ENCODE measurements around the gene NOL11.
A peak's percentile ranks its signal among the peaks of the same experiment; 100 is the strongest.

Gene NOL11

DNA sequence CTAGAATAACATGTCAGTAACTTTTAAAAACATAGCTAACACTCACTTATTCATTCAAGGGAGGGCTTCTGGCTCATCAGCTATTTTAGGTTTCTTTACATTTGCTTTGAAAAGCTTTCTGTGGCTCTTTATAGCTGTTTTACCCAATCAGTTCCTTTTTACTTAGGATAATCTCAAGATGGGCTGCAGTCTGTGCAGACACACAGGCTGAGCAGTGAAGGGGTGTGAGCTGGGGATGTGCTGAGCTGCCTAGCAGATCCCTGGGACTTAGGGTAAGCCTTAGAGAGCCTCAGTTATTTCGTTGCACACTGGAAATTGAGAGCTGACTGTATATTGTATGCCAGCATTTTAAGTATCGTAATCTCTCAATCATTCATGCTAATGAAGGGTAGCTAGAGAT is 30.2 kb upstream of the NOL11 start:
- TF ChIP-seq, protein P1, sequence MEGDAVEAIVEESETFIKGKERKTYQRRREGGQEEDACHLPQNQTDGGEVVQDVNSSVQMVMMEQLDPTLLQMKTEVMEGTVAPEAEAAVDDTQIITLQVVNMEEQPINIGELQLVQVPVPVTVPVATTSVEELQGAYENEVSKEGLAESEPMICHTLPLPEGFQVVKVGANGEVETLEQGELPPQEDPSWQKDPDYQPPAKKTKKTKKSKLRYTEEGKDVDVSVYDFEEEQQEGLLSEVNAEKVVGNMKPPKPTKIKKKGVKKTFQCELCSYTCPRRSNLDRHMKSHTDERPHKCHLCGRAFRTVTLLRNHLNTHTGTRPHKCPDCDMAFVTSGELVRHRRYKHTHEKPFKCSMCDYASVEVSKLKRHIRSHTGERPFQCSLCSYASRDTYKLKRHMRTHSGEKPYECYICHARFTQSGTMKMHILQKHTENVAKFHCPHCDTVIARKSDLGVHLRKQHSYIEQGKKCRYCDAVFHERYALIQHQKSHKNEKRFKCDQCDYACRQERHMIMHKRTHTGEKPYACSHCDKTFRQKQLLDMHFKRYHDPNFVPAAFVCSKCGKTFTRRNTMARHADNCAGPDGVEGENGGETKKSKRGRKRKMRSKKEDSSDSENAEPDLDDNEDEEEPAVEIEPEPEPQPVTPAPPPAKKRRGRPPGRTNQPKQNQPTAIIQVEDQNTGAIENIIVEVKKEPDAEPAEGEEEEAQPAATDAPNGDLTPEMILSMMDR (IDR thresholded peaks at IDR 0.05; ENCODE audit: control insufficient read depth, insufficient read depth, low read depth, low read length, missing control alignments), result no peak
- no peak for DNase-seq (ENCODE audit: low read depth)

GRCh38 chr17:67689534-67690177 is 28.1 kb upstream of the NOL11 start:
- TF ChIP-seq, protein P1 (IDR thresholded peaks at IDR 0.05; ENCODE audit: control insufficient read depth, insufficient read depth, low read depth, low read length, missing control alignments), result peak; percentile 64

More for the DNA sequence above, 30.2 kb upstream of the NOL11 start:
- H3K4me3 ChIP-seq (ENCODE audit: control insufficient read depth, low read depth, low read length), result no peak overlapping the region

GRCh38 chr17:67693811-67694210 is 23.9 kb upstream of the NOL11 start:
- TF ChIP-seq, protein P1 (IDR thresholded peaks at IDR 0.05; ENCODE audit: control insufficient read depth, insufficient read depth, low read depth, low read length, missing control alignments), result no peak
- H3K4me3 ChIP-seq (ENCODE audit: control insufficient read depth, low read depth, low read length), result no peak overlapping the region
- no peak for DNase-seq (ENCODE audit: low read depth)

More at GRCh38 chr17:67689534-67690177, 28.1 kb upstream of the NOL11 start:
- peak; percentile 17 for DNase-seq (ENCODE audit: low read depth)
- no peak overlapping the region for H3K4me3 ChIP-seq (ENCODE audit: control insufficient read depth, low read depth, low read length)

- DNase-seq (ENCODE audit: low read depth), result no peak
- TF ChIP-seq, protein P1 (IDR thresholded peaks at IDR 0.05; ENCODE audit: control insufficient read depth, insufficient read depth, low read depth, low read length, missing control alignments), result no peak
Measured at GRCh38 chr17:67696347-67696746, 21.4 kb upstream of the NOL11 start.

GRCh38 chr17:67696853-67697498 is 20.8 kb upstream of the NOL11 start:
- DNase-seq (ENCODE audit: low read depth), result no peak
- H3K4me3 ChIP-seq (ENCODE audit: control insufficient read depth, low read depth, low read length), result no peak overlapping the region
- TF ChIP-seq, protein P1 (IDR thresholded peaks at IDR 0.05; ENCODE audit: control insufficient read depth, insufficient read depth, low read depth, low read length, missing control alignments), result no peak

More at GRCh38 chr17:67696347-67696746, 21.4 kb upstream of the NOL11 start:
- no peak overlapping the region for H3K4me3 ChIP-seq (ENCODE audit: control insufficient read depth, low read depth, low read length)

GRCh38 chr17:67700037-67700724 is 17.6 kb upstream of the NOL11 start:
- no peak for DNase-seq (ENCODE audit: low read depth)
- no peak overlapping the region for H3K4me3 ChIP-seq (ENCODE audit: control insufficient read depth, low read depth, low read length)
- TF ChIP-seq, protein P1 (IDR thresholded peaks at IDR 0.05; ENCODE audit: control insufficient read depth, insufficient read depth, low read depth, low read length, missing control alignments), result no peak

All from AG09309 (cell line).